Hippocampal formation (tissue), 2 donors: ENCODE measurements around the gene PKD1L1.

ENCODE experiments used
- DNase-seq, 2 donors: peaks; one replicate each; lab custom pipeline; 2025; lab: John Stamatoyannopoulos, UW

The PKD1L1 gene

GRCh38 chr7:47735431-47736345 lies 212.6 kb downstream of the PKD1L1 start:
- DNase-seq = no peak

- no peak for DNase-seq
Observed at GRCh38 chr7:47734949-47735291, 213.3 kb downstream of the PKD1L1 start.

GRCh38 chr7:47734287-47734948 lies 213.8 kb downstream of the PKD1L1 start:
- DNase-seq = no peak

- DNase-seq = no peak
Observed at GRCh38 chr7:47730142-47730541, 218.1 kb downstream of the PKD1L1 start.

GRCh38 chr7:47726047-47726726 lies 222.1 kb downstream of the PKD1L1 start:
- no peak for DNase-seq

GRCh38 chr7:47725031-47725780 lies 223.1 kb downstream of the PKD1L1 start:
- DNase-seq = no peak
